ENCODE results near the gene ENOPH1.
A peak's percentile ranks its signal among the peaks of the same experiment; 100 is the strongest.
"Not testable (repeated sequence)": the region's sequence is repeated elsewhere in the genome, so short reads cannot be mapped to it uniquely, and the experiment has no call there.

Gene ENOPH1

DNA sequence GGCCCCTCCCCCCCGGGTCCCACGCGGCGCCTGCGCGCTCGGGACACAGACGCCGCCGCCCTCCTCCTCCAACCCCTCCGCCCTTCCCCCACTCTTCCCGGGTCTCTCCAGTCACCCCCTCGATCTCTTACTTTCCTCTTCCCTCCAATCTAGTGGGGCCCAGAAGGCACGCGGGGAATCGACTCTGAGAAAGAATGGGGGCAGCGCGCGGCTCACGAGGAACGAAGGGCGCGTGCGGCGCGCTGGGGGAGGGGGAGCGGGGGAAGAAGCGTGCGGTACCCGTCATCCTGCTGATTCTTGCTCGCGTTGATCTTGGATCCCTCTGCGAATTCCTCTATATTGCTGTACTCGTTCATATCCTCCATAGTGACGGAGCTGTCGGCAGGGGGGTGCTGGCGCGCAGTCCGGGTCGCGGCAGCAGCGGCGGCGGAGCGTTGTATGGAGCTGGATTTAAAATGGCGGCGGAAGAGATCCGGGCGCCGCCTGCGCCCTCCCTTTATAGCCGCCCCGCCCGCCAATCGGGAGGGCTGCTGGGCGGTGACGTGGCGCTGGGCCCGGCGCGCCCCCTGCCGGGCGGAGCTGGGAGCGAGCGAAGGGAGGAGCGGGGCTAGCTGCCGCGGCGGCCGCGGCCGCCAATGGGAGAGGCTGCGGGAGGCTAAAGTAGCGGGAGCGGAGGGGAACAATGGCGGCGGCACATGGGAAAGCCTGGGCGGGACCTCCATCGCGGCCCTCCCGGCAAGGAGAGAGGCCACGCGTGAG is 1.2 kb upstream of the ENOPH1 start:
- DNase-seq, result peak in 1 of 2 experiments; percentile 48

DNA sequence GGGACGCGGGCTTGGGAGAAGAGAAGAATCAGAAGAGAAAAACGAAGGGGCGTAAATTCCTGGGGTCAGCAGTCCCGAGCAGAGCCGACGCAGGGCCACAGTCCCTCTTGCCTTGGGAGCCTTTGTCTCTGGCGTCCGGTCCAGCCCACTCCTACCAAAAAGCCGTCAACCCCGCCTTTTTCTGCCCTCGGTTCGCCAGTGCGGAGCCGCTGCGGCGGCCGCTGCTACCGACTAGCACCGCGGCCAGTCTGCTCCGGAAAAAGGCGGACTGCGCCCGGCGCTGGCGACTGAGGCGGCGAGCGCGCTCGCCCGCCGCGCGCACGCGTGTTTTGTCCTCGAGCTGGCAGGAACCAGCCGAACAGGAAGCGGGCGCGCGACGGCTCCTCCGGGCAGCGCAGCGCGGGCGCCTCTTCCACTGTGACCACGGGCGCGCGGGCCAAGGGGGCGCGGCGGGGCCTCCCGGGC is 630 bp upstream of the ENOPH1 start:
- no peak for DNase-seq

- no peak for DNase-seq
These were observed 765 bp downstream of the ENOPH1 start for GRCh38 chr4:82430964-82431745.

DNA sequence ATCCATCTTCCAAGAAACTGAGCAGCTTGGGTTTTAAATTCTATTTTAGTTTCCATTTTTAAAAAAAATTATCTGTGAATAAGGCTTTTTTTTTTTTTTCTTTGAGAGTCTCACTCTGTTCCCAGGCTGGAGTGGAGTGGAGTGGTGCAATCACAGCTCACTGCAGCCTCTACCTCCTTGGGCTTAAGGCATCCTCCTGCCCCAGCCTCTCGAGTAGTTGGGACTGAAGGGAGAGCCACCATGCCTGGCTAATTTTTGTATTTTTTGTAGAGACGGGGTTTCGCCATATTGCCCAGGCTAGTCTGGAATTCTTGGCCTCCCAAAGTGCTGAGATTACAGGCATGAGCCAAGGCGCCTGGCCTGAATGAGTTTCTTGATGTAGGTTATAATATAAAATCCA is 1.4 kb downstream of the ENOPH1 start:
- DNase-seq, result no peak

DNA sequence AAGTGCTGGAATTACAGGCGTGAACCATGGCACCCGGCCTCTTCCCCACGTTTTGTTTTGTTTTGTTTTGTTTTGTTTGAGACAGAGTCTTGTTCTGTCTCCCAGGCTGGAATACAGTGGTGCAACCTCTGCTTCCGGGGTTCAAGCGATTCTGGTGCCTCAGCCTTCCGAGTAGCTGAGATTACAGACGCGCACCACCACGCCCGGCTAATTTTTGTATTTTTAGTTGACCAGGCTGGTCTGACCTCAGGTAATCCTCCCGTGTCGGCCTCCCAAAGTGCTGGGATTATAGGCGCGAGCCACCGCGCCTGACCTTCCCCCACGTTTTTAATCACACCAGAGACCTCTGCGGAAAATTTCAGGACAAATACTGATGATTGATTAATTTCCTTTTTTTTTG is 2.2 kb downstream of the ENOPH1 start:
- DNase-seq, result no peak

DNA sequence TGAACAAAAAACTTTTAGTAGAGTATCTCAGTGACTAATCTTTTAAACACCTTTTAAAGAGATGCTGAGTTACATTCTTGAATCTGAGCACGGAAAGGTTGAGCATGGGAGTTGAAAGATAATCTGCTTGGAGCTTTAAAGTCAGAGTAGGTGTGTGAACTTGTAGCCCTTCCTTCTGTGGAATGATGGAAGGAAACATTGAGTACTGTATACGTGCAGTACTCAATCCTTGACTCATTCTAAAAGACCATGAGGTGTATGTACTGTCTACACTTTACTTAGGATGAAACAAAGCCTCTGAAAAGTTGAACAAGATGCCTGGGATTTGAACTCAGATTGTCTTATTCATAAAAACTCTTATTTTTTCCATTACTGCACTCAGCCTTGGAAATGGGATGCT is 3.4 kb downstream of the ENOPH1 start:
- no peak for DNase-seq

GRCh38 chr4:82434949-82435348 is 4.6 kb downstream of the ENOPH1 start:
- no peak for DNase-seq

GRCh38 chr4:82436130-82436529 is 5.7 kb downstream of the ENOPH1 start:
- no peak for DNase-seq

GRCh38 chr4:82436780-82437179 is 6.4 kb downstream of the ENOPH1 start:
- no peak for DNase-seq

DNA sequence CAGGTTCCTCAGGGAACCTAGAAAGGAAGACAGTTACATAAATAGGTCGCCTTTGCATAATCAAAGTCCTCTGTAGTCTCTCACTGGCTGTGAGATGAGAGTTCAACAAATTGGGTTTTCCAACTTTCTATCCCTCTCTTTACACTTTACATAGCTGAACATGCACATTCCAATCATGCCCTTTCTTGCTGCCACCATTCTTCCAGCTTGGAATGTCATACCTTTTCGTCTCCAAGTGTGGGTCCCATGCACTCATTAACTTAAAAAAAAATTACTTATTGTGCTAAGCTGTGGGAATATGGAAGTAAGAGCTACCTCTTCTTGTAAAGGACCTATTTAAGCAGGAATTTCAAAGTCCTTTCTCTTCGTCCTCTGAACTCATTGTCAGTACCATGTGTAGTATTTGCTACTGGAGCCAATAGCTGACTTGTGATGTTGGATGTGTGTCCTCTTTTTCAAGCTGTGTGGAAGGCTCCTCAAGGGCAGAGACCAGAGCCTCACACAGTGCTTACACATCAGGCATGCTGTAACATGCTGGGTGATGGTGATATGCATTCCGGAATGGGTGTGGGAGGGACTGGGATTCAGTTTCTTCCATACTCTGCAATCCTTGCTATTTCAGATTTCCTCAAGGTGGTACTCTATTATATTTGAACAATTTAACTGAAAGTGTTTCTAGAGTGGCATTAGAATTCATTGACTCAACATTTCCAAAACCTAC is 7.1 kb downstream of the ENOPH1 start:
- DNase-seq, result no peak

GRCh38 chr4:82439088-82439487 is 8.7 kb downstream of the ENOPH1 start:
- no peak for DNase-seq

DNA sequence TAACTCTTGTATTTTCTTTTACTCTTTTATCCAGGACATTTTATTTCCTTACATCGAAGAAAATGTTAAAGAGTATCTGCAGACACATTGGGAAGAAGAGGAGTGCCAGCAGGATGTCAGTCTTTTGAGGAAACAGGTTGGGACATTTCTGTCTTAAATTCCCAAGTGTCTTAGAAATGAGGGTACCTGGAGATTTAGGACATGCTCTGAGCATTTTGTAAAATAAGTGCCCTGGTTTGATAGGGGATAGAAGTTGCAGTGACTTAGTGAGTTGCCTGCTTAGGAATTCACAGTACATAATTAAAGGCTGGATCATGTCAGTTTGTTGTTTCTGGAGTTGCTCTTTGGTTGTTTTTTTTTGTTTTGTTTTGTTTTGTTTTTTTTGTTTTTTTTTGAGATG is 17.5 kb downstream of the ENOPH1 start:
- no peak for DNase-seq

- no peak for DNase-seq
These were observed 20.8 kb downstream of the ENOPH1 start for GRCh38 chr4:82450966-82451755.

DNA sequence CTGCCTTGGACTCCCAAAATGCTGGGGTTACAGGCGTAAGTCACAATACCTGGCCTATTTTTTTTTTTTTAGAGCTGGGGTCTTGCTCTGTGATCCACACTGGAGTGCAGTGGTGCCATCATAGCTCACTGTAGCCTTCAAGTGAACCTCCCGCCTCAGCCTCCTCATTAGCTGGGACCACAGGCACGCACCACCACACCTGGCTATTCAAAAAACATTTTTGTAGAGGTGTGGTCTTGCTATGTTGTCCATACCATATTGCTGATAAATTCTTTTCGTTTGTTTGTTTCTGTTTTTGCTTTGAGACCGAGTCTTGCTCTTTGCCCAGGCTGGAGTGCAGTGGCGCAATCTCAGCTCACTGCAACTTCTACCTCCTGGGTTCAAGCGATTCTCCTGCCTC is 21.6 kb downstream of the ENOPH1 start:
- no peak for DNase-seq

DNA sequence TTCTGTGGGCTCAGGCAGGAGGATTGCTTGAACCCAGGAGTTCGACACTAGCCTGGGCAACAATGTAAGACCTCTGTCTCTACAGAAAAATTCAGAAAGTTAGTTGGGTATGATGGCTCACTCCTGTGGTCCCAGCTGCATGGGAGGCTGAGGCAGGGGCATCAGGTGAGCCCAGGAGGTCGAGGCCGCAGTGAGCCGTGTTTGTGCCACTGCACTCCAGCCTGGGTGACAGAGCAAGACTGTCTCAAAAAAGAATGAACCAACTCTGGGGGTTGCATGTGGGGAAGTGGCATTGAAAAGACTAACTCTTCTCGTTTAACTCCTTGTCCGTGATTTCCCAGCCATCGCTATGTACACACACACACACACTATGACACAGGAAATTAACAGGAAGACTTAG is 26.9 kb downstream of the ENOPH1 start:
- no peak for DNase-seq

- DNase-seq, result no peak
These were observed 28.3 kb downstream of the ENOPH1 start for GRCh38 chr4:82458729-82459128.

DNA sequence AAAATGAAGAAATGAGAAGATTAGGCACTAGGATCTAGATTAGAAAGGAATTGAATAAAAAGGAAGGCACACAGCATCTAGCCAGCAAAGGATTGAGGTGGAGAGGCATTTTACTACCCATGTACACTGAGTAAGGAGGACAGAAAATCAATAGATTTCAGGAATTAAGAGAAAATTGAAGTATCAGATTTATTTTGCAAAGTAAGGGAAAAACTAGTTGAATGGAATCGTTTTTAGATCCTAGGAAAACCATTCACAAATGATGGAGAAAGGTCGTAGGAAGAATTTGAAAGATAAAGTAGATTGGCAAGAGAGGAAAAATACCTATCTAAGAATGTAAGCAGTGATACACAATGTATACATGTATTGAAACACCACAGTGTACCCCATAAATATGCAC is 31.3 kb downstream of the ENOPH1 start:
- no peak for DNase-seq

DNA sequence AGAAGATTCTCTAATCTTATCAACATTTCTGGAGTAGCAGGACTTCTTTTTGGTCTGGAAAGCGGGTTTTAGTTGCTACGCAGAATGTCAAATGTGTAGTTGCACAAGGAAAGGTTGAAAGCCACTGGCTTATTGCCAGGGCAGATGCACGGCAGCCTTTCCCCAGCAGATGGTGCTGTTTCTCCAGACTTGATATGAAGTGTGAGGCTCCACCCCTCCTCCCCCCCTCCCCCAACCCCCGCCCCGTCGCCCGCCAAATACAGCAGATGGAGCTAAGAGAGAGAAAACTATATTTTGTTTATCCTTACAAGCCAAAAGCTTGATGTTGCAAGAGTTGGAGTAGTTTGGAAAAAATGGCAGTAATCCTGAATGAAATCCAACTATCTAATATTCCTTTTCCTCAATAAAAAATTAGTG is 32.0 kb downstream of the ENOPH1 start:
- peak in 1 of 2 experiments; percentile 30 for DNase-seq

DNA sequence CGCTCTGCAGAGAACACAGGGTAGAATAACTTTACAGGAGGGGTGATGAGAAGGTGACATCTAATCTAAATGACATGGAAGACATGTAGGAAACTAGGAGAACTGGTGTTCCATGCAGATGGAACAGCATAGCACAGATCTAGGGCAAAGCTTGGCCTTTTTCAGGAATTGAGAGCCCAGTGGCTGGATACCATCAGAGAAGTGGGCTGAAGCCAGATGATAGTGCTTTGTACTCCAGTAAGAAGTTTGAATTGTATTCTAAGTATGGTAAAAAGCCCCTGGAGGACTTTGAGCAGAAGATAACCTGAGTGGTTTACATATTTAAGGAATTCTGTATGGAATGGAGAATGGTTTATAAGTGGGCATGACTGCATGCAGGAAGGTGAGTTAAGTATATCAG is 32.8 kb downstream of the ENOPH1 start:
- no peak for DNase-seq

DNA sequence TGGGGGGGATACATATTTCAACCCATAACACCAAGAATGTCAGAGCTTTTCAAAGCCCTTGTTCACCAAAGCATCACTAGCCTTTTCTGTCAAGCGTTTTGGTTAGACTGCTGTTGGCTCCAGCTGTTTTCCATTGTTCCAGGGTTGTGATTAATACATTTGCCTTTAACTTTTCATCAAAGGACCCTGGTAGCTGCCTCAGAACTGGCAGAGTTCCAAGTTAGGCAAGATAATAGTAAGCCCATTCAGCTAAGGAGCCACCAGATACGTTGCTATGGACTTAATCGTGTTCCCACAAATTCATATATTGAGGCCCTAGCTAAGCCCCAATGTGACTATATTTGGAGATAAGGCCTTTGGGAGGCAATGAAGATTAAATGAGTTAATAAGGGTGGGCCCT is 37.1 kb downstream of the ENOPH1 start:
- DNase-seq, result no peak

DNA sequence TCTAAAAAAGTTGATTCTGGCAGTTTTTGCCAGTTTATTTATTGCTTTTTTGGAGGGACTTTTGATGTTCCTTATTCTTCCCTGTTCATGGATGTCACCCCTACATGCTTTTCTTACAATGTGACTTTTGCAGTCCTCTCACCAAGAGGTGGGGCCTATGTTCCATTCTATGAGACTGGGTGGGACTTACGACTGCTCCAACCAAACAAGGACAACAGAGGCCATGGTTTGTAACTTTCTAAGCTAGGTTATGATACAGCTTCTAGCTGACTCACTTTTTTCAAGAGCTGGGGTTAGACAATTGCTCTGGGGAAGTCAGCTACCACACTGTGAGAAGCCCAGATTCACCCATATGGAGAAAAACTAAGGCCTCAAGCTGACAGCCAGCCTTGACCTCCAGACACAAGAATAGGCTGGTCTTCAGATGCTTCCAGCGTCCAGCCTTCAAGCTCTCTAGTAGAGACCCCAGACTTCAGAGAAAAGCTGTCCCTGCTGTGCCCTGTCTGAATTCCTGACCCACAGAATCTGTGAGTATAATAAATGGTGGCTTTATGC is 39.5 kb downstream of the ENOPH1 start:
- DNase-seq, result no peak

DNA sequence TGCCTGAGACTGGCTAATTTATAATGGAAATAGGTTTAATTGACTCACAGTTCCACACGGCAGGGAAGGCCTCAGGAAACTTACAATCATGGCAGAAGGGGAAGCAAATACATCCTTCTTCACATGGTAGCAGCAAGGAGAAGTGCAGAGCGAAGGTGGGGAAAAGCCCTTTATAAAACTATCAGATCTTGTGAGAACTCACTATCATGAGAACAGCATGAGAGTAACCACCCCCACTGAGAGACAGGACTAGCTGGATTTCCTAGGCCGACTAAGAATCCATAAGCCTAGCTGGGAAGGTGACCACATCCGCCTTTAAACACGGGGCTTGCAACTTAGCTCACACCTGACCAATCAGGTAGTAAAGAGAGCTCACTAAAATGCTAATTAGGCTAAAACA is 42.7 kb downstream of the ENOPH1 start:
- not testable (repeated sequence) for DNase-seq
